Measurements from ENCODE around the gene COLQ.

GRCh38 chr3:15513810-15514662, 7.5 kb downstream of the COLQ start:
- TF ChIP-seq CTCF (IDR thresholded peaks at IDR 0.05; ENCODE audit: borderline replicate concordance, extremely low read depth, low read length, poor library complexity, severe bottlenecking) (no peak), EZH2 (IDR thresholded peaks at IDR 0.05; ENCODE audit: borderline replicate concordance, low read depth, low read length, severe bottlenecking) (no peak)
